Left renal pelvis (tissue), 4 donors: ENCODE results near the gene LRBA. TPM values are rescaled to one million over a fixed set of nuclear protein-coding genes. Genes with fewer than 3 reads are reported as not detected.

ENCODE experiments used
- DNase-seq, 4 donors: peaks; one replicate each; pipeline ENCODE4 v3.0.0-alpha.2; 2013; ENCODE audit warnings: low read depth in 4 of 4, low spot score in 3 of 4
- polyA plus RNA-seq, 4 donors: library from polyadenylated mRNA; unstranded; fragments of 120-200 nt; gene quantifications; one replicate each; pipeline ENCODE4 v1.2.1, GENCODE V29; 2013; ENCODE audit not compliant: insufficient read length in 4 of 4

Gene LRBA
- polyA plus RNA-seq, 4 donors: 25.9 to 75.8 (median 65.4) TPM

GRCh38 chr4:150315175-150315574 is 699.9 kb downstream of the LRBA start:
- peak in 2 of 4 donors; percentile 11 to 12 for DNase-seq

- no peak for DNase-seq
These were observed 701.1 kb downstream of the LRBA start for GRCh38 chr4:150314031-150314430.

- DNase-seq: no peak
These were observed 704.8 kb downstream of the LRBA start for GRCh38 chr4:150310159-150310895.

- DNase-seq: no peak
These were observed 706.1 kb downstream of the LRBA start for GRCh38 chr4:150308824-150309472.

- DNase-seq: no peak
These were observed 708.4 kb downstream of the LRBA start for GRCh38 chr4:150306719-150307118.

GRCh38 chr4:150305995-150306394 is 709.1 kb downstream of the LRBA start:
- DNase-seq: no peak

- DNase-seq: no peak
These were observed 712.5 kb downstream of the LRBA start for GRCh38 chr4:150302553-150302952.

- DNase-seq: no peak
These were observed 715.3 kb downstream of the LRBA start for GRCh38 chr4:150299816-150300215.

- DNase-seq: peak in 2 of 4 donors; percentile 15 to 27
These were observed 717.1 kb downstream of the LRBA start for GRCh38 chr4:150297861-150298474.

- no peak for DNase-seq
These were observed 725.2 kb downstream of the LRBA start for GRCh38 chr4:150289881-150290280.

- no peak for DNase-seq
These were observed 725.9 kb downstream of the LRBA start for GRCh38 chr4:150289198-150289597.

GRCh38 chr4:150286656-150287055 is 728.4 kb downstream of the LRBA start:
- DNase-seq: no peak

GRCh38 chr4:150283689-150284088 is 731.4 kb downstream of the LRBA start:
- DNase-seq: no peak

- DNase-seq: no peak
These were observed 734.1 kb downstream of the LRBA start for GRCh38 chr4:150280975-150281374.

GRCh38 chr4:150280081-150280895 is 734.8 kb downstream of the LRBA start:
- DNase-seq: no peak

GRCh38 chr4:150278206-150278605 is 736.9 kb downstream of the LRBA start:
- DNase-seq: no peak

- DNase-seq: no peak
These were observed 746.6 kb downstream of the LRBA start for GRCh38 chr4:150268444-150268843.

- DNase-seq: no peak
These were observed 749.3 kb downstream of the LRBA start for GRCh38 chr4:150265806-150266205.

GRCh38 chr4:150264595-150265161 is 750.4 kb downstream of the LRBA start:
- DNase-seq: no peak

GRCh38 chr4:150262611-150263010 is 752.5 kb downstream of the LRBA start:
- DNase-seq: no peak

GRCh38 chr4:150261571-150261970 is 753.5 kb downstream of the LRBA start:
- no peak for DNase-seq
